GM19099 (cell line): Measurements from ENCODE around the gene REC114.

Experiments used
- POLR2A ChIP-seq: IDR thresholded peaks from 3 replicates; pipeline ENCODE4 v1.6.1; 2011; ENCODE audit warnings: low read depth; ENCODE audit not compliant: insufficient read length; ENCODE audit errors: extremely low read depth

Gene REC114, protein sequence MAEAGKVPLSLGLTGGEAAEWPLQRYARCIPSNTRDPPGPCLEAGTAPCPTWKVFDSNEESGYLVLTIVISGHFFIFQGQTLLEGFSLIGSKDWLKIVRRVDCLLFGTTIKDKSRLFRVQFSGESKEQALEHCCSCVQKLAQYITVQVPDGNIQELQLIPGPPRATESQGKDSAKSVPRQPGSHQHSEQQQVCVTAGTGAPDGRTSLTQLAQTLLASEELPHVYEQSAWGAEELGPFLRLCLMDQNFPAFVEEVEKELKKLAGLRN

DNA sequence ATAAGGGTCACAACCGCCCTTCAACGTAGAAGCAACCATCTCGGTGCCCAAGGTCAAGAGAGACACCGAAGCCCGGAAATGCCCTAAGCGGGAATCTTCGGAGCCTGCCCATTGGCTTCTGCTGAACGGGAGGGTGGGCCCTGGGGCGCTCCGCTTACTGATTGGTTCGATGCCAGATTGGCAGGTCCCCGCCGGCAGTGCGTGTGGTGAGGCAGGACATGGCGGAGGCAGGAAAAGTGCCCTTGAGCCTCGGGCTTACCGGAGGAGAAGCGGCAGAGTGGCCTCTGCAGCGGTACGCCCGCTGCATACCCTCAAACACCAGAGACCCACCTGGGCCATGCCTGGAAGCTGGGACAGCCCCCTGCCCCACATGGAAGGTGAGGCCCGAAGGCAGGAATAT is at the start of gene REC114:
REC114 (plus strand) TSS at position 197 of the 400 bp plus-strand sequence; CDS start at position 219, 22 bp downstream.
- no peak for TF ChIP-seq POLR2A

DNA sequence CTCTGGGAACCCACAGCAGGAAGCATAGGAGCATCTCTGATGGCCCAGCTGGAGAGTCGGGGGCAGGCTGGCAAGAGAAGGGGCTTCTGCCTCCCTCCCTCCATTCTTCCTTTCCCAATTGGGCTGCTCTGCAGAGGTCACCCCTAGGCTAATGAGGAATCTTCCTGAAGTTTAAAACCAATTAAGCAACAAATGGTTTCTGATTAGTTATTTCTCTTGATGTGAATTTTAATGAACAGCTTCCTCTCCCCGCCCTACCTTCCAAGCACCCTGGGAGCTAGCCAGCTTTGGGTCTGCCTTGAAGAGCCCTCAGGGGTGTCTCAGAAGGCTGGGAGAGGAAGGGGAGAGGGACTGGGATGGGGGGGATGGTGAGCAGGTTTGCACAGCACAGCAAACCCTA is 49.6 kb upstream of the REC114 start:
- TF ChIP-seq POLR2A, result no peak

DNA sequence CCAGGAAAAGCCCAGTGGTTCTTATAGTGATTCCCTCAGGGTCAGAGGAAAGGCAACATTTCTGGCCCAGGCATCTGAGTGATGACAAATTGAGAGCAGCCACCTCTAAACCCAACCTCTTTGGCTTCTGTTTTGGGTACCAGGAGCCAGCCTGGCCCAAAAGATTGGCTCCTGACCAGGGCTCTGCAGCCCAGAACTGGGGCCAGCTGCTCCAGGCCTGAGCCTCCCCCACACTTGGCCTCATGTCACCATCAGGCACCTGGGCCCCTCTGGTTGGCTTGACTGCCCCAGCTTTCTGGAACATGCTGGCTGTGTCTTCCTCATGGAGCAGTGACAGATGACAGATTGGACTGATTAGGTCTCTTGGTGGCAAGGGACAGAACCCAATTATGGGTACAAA is 48.2 kb upstream of the REC114 start:
- no peak for TF ChIP-seq POLR2A

DNA sequence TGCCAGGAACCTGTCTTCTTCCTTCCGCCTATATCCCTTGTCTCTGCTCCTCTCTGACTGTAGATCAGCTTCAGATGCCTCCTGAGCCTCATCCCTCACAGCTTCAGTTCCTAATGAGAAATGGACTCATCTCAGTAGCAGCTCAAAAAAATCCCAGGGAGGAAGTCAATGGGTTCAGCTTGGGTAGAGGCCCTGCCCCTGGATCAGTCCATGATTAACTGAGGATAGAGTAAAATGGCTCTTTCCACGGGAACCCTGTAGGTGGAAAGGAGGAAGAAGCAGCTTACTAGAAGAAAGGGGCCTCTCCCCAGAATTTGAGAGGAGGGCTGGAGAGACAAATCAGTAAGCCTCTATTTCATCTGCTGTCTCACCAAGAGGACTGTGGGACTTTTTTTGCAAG is 47.3 kb upstream of the REC114 start:
- TF ChIP-seq POLR2A, result no peak

DNA sequence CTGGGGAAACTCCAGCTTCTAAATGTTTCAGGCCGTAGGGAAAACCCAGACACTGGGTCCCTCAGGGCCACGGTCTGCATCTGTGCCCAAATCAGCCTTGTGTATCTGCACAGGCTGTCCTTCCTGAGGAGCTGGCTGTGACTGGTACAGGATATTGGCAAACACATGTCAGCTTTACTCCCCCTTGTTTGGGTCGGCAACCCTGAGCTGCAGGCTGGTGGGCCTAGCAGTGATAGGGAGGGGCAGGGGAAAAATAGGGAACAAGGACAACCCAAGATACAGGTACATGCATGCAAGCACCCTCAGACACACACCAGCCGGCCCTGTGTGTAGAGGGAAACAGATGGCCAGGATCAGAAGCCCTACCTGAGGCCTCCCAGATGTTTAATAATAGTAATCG is 45.5 kb upstream of the REC114 start:
- TF ChIP-seq POLR2A, result no peak

DNA sequence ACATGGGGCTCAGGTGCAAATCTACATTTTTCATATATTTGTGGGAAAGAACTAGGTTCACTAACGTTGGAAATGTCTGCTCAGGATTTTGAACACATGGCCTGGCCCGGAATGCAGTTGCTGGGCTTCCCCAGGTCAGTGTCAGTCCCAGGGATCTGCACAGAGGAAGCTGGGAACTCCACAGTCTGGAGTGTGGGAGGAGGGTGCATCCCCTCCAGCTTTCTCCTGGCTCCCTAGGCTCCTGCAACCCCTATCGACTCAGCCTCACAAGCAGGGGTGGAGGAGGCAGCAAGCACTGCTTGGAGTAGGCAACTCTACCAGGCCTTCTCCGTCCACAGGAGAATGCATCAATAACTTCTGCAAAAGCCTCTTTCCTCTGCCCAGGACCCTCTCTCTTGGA is 44.1 kb upstream of the REC114 start:
- TF ChIP-seq POLR2A, result no peak

DNA sequence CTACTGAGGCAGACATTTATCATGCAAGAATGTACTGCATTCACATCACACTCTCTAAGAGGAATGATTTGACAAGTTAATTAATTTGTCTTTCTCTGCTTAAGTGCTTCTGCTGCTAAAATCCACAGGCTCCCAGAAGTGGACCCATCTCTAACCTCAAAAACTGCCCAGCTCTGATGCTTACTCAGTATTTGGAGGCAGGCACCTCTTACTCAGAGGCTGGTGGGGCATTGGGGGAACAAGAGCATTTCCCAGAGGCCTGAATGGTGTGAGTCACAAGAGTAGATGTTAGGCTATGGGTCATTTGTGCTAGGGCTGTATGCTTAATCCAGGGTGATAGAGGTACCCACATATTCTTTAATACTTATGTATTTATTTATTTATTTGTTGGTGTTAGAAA is 39.8 kb upstream of the REC114 start:
- no peak for TF ChIP-seq POLR2A

DNA sequence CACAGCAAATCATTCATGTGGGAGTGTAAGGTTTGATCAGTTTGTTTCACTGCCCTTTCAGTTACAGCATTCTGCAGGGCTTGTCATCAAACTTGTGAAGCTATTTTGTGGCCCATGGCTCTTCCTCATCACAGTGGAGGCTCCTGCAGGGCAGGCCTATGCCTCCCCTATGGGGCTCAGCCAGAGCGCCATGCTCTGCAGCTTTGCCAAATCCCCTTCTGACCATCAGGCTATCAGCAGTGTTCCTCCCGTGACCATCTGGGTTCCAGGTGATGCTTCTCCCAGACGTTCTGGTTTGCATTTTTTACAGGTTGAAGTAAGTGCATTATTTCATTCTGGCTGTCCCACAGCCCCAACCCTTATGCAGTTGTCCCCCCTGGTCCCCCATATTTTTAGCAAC is 28.1 kb upstream of the REC114 start:
- no peak for TF ChIP-seq POLR2A

DNA sequence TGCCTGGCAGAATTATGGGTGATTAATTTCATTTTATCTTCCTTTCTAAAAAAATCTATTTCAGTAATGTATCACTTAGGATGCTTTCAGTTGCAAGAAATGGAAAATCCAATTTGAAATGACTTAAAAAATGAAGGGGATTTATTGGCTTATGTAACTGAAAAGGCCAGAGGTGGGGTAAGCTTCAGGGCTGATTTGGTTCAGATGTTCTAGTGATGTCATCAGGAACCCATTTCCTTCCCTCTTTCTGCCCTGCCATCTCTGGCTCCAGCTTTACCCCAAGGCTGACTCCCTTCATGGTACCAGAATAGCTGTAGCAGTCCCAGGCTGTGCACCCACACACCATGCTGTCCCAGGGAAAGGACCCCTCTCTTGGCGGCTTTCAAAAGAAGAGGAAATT is 18.5 kb upstream of the REC114 start:
- TF ChIP-seq POLR2A, result no peak

DNA sequence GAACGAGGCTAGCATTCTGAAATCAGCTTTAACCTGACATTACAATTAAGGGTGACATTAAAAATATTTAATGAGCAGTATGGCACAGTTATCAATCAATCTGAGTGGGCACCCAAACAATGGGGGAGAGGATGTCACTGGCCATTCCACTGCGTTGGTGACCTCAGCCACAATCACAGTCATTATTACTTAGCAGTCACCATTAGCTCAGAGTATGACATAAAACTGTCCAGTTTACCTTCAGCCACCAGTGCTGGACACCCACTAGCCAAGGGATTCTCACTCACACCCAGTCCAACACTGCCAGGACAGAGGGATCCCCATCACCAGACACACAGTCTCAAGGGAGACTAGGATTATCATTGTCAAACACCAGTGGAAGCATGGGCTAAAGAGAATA is 17.5 kb upstream of the REC114 start:
- TF ChIP-seq POLR2A, result no peak

DNA sequence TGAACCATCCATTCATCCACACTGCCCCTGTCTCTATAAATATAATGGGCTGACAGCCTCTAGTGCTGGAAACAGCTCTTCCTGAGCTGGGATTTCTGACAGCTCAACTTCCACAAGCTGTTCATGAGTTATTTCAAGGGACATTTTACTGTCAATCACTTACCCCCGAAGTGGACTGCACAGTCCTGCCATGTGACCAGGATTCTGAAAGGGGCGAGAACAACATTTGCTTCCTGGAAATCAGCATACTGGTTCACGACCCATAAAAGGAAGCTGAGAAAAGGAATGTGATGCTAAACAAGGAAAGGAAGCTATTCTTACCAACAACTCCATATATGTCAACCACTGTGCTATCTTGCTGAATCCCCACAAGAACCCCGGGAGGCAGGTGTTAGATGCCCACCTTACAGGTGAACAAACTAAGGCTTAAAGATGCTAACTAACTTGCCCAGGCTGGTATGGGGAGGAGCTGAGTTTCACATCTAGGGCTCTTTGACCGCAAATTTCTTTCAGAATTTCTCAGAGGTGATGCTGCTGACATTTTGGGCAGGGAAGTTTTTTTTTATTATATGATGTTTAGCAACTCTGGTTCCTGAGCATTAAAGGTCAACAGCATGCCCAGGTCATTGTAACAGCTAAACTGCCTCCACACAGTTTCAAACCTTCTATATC is 16.5 kb upstream of the REC114 start:
- TF ChIP-seq POLR2A, result no peak

DNA sequence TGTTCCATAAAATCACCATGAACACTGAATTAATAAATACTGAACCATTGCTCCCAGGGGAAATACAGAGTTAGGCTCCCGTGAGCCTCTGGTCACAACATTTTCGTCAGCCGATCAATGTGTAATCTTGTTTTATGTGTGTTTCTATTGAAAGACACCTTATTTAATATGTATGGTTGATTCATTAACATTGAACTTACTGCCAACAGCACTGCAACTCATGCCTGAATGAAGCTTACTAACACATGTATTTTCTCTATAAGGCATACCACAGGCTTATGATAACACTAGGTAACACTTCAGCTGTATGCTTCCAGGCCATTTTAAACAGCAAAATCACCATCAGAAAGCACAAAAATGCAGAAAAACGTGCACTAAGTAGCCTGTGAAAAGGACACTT is 9.1 kb upstream of the REC114 start:
- TF ChIP-seq POLR2A, result no peak

DNA sequence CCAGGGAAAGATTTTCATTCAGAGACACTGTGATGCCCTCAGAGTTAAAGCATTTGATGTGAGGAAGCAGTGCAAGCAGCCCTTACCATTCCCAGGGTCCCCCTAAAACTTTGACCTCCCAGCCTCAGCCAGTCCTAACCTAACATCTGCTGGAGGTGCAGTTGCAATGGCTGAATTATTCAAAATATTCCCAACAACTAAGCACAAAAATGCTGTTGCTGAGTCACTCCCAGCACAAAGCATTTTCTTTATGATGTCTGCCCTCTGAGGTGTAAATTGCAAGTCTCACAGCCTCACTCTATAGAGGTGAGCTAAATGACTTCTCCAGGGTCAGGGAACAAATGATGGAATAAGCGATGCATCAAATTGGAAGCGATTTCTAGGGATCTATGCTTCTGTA is 6.4 kb upstream of the REC114 start:
- TF ChIP-seq POLR2A, result no peak

DNA sequence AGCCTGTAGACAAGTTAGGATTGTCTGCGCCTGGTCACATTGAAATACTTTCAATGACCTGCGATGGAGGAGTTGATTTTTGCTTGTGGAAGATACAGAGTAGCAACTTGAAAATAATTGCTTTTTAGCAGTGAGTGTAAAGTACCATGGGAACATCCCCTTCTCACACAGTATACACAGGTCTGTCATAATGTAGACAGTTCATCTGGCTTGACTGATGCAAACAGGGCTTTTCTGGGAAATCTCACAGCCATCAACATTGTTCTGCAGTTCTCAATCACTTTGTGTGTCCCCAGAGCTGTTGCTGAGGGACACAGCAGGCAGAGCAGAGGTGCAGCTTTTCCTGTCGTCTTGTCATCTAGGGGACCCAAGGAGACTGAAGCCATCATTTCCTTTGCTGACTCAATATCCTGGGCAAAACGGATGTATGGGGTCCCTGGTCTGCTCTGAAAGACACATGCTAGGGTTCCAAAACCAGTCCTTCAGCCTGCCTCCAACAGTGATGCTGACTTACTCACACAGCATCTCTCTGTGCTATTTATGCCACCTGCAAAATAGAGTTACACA is 5.3 kb upstream of the REC114 start:
- TF ChIP-seq POLR2A, result no peak

DNA sequence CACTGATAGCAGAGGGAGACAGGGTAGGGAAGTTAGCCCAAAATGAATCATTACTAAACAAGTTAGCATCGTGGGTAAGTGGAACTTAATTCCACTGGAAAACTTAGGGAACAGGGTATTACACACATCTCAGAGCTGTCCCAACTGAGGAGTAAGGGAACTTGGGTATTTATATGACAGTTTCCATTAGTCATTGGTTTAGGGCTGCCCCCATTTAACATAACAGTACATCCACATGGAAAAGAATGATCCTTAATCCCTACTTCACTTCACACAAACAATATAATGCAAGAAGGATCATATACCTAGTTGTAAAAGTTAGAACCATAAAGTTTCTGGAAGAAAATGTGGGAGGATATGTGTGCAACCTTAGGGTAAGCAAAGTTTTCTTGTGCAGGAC is 4.3 kb upstream of the REC114 start:
- TF ChIP-seq POLR2A, result no peak

DNA sequence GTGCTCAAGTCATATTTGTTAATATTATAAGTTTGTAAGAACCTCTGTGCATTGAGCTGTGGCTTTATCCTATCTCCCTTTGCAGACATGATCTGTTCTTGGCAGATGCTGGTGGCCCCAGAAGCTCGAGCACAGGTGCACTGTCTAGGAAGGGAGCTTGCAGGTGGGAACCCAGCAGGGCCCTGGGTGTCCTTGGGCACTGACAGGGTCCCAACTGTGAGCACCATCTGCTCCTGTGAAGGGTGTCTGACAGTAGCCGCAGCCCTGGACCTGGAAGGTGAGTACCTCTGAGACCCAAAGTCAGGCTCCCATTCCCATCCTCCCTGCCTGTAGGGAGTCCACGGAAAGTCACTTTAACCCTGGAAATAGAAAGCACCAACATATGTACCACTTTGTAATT is 2.4 kb upstream of the REC114 start:
- TF ChIP-seq POLR2A, result no peak
